Kidney glomerular epithelial cell (primary cell): ENCODE results near the gene SPAAR.

ENCODE experiments used
- DNase-seq: peaks from one replicate; lab custom pipeline; 2025; lab: John Stamatoyannopoulos, UW

SPAAR gene

DNA sequence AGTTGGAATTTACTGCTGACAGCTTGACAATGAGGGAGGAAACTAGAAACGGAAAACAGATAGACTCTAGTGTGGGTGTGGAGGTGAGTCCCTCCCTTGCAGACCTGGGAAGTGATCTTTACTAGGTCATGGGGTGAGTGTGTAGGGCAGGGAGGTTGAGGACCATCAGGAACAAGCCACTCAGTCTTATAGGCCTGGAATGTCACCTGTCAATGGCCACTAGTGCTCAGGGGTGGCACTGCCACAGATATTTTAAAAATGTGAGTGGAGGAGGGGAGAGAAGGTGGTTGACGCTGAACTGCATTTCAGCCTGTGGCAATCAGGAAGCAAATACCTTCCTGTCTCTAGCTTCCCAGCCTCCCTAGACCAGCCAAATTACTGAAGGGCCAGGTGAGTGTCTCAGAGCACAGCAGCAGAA, 39.6 kb downstream of the SPAAR start:
- no peak for DNase-seq

- DNase-seq, result peak; percentile 24
Observed at GRCh38 chr9:35951736-35952135, 42.4 kb downstream of the SPAAR start.

GRCh38 chr9:35952526-35953191, 43.4 kb downstream of the SPAAR start:
- no peak for DNase-seq

- peak; percentile 85 for DNase-seq
Observed at GRCh38 chr9:35954942-35955546, 45.8 kb downstream of the SPAAR start.

DNA sequence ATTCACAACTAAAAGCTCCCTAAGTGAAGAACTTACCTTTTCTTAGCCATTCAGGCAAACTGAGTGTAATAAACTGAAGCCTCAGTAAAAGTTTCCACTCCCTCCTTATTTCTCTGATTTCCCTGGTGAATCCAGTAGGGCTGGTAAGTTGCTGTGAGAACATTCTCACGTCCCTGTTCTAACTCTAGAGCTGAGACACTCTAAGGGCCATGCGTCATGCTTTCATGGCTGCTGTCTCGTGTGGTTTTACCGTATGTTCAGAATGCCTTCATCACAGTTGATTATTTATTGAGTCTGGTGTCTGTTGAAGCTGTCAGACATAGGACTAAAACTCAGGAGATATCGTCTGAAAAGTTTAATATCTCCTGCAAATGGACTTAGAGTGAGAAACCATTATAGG, 47.4 kb downstream of the SPAAR start:
- no peak for DNase-seq

- DNase-seq, result peak; percentile 55
Observed at GRCh38 chr9:35958104-35958837, 49.0 kb downstream of the SPAAR start, which contains the start of gene OR2S2. Gene OR2S2 (minus strand): TSS chr9:35958154. CDS start chr9:35958098, 56 bp downstream.

GRCh38 chr9:35960039-35960655, 50.9 kb downstream of the SPAAR start:
- DNase-seq, result no peak
